ENCODE measurements around the gene EPB41L4B.

The EPB41L4B gene

DNA sequence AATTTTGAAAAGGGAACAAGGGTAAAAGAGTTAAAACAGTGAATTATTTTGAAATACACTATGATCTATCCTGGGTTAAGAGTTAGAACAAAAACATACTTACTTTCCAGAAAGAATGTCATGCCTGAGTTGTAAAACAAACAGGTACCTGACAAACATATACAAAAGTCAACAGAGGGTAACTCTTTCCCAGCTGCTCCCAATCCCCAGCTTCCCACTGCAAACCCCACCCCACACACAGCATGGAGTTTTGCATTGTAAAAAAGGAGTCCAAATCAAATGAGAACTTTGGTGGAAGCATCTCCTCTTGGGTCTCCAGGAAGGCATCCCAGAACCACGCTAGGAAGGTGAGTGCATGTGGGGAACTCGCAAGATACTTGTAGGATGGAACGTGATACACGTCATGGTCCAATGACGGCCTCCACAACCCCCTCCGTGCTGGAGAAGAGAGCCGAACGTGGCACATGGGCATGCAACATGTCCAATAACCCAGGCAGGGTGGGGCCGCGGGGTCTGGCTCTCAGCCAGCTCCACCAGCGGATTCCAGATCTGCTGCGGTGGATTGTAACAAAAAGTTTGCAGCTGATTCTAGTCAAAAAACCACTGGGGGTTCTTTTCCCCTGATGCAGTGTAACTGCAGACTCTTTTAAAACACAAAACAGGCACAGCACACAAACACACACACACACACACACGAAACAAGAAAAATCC lies 55.8 kb downstream of the EPB41L4B start:
- H3K4me3 ChIP-seq (ENCODE audit: low read depth, low read length, poor library complexity, severe bottlenecking) = no peak overlapping the region
- H4K20me1 ChIP-seq (ENCODE audit: insufficient read depth, low read length) = no peaks in the 10 kb centered on the region
- H3K27me3 ChIP-seq (ENCODE audit: insufficient read depth, low read length) = no peaks in the 10 kb centered on the region; the same call in 1 of the 2 replicates
- no peaks in the 10 kb centered on the region for H3K9me3 ChIP-seq (ENCODE audit: low read length)
- H3K36me3 ChIP-seq (ENCODE audit: insufficient read depth, low read length) = no peaks in the 10 kb centered on the region
- no peaks in the 10 kb centered on the region for H3K9me2 ChIP-seq (ENCODE audit: low read depth, low read length)
- no peak overlapping the region for H3K9ac ChIP-seq (ENCODE audit: low read length)
- no peak overlapping the region for H2AFZ ChIP-seq (ENCODE audit: low read length)
- no peak overlapping the region for H3K4me2 ChIP-seq (ENCODE audit: low read length)
- H3K4me1 ChIP-seq (ENCODE audit: insufficient read depth, low read length, severe bottlenecking) = no peaks in the 10 kb centered on the region
- H3K79me2 ChIP-seq (ENCODE audit: insufficient read depth, low read length) = no peaks in the 10 kb centered on the region
- TF ChIP-seq EZH2 (IDR thresholded peaks at IDR 0.05; ENCODE audit: borderline replicate concordance, low read length) = no peak
- TF ChIP-seq, protein P1, sequence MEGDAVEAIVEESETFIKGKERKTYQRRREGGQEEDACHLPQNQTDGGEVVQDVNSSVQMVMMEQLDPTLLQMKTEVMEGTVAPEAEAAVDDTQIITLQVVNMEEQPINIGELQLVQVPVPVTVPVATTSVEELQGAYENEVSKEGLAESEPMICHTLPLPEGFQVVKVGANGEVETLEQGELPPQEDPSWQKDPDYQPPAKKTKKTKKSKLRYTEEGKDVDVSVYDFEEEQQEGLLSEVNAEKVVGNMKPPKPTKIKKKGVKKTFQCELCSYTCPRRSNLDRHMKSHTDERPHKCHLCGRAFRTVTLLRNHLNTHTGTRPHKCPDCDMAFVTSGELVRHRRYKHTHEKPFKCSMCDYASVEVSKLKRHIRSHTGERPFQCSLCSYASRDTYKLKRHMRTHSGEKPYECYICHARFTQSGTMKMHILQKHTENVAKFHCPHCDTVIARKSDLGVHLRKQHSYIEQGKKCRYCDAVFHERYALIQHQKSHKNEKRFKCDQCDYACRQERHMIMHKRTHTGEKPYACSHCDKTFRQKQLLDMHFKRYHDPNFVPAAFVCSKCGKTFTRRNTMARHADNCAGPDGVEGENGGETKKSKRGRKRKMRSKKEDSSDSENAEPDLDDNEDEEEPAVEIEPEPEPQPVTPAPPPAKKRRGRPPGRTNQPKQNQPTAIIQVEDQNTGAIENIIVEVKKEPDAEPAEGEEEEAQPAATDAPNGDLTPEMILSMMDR (IDR thresholded peaks at IDR 0.05; ENCODE audit: low read length) = no peak
- H3K27ac ChIP-seq (ENCODE audit: low read depth, low read length, poor library complexity, severe bottlenecking) = no peak overlapping the region
- H3F3A ChIP-seq (ENCODE audit: insufficient read depth, low read length) = no peaks in the 10 kb centered on the region

DNA sequence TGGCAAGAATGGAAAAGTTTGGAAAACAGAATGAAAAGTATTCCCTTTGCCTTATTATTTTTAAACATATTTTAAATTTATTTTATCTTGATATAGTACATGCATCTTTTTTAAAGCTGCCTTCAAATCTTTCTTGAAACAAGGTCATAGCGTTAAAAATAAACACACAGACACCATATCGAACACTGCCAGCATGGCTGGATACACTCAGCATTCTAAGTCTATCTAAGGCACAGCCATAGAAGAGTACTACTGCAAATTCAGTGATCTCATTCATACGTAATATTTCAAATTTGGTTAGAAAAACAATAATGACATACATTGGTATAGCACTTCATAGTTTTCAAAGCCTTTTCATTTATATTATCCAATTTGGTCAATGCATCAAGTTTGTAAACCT lies 57.5 kb downstream of the EPB41L4B start:
- H3K79me2 ChIP-seq (ENCODE audit: insufficient read depth, low read length) = no peaks in the 10 kb centered on the region
- no peaks in the 10 kb centered on the region for H3K9me2 ChIP-seq (ENCODE audit: low read depth, low read length)
- H3K4me2 ChIP-seq (ENCODE audit: low read length) = no peak overlapping the region
- H3F3A ChIP-seq (ENCODE audit: insufficient read depth, low read length) = no peaks in the 10 kb centered on the region
- TF ChIP-seq, protein P1 (IDR thresholded peaks at IDR 0.05; ENCODE audit: low read length) = no peak
- TF ChIP-seq EZH2 (IDR thresholded peaks at IDR 0.05; ENCODE audit: borderline replicate concordance, low read length) = no peak
- no peak overlapping the region for H3K27ac ChIP-seq (ENCODE audit: low read depth, low read length, poor library complexity, severe bottlenecking)
- no peaks in the 10 kb centered on the region for H4K20me1 ChIP-seq (ENCODE audit: insufficient read depth, low read length)
- no peak overlapping the region for H3K4me3 ChIP-seq (ENCODE audit: low read depth, low read length, poor library complexity, severe bottlenecking)
- no peaks in the 10 kb centered on the region for H3K9me3 ChIP-seq (ENCODE audit: low read length)
- no peaks in the 10 kb centered on the region for H3K36me3 ChIP-seq (ENCODE audit: insufficient read depth, low read length)
- H2AFZ ChIP-seq (ENCODE audit: low read length) = no peak overlapping the region
- H3K27me3 ChIP-seq (ENCODE audit: insufficient read depth, low read length) = no peaks in the 10 kb centered on the region; the same call in 1 of the 2 replicates
- H3K9ac ChIP-seq (ENCODE audit: low read length) = no peak overlapping the region
- H3K4me1 ChIP-seq (ENCODE audit: insufficient read depth, low read length, severe bottlenecking) = no peaks in the 10 kb centered on the region

DNA sequence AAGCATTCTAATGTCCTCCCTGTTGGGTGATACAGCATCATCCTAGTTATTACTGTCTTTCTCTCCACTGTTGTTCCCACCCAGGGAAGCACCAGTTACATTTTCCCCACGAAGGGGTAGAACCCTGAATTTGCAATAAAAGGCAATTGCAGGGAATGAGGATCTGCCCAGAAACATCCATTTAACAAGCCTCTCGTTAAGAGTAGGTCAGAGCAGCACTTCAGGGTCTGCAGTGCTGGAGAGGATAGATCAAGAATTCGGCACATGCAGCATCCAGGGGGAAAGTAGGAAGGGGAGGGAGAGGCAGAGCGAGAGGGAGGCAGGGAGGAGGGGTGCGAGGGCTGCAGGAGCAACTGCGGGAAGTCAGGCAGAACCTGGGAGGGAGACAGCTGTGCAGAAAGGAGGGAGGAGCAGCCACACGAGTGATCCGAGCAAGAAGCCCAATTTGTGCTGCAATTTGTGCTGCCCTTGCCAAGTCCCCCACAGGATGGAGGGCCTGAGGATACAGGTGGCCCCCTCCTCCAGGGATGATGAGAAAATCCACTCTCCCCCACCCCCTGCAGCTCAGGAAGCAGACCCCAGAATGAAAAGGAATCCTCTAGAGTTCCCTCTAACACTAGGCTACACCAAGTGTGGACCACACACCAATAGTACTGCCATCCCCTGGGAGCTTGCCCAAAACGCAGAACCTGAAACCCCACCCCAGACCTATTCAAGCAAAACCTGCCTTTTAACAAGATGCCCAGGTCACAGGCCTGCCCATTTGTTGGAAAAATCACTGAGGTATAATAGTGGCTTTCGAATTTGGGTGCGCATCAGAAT lies 62.2 kb downstream of the EPB41L4B start:
- Histone ChIP-seq H3K9ac (ENCODE audit: low read length) (no peak overlapping the region), H3F3A (ENCODE audit: insufficient read depth, low read length) (no peaks in the 10 kb centered on the region), H3K4me3 (ENCODE audit: low read depth, low read length, poor library complexity, severe bottlenecking) (no peak overlapping the region), H3K9me3 (ENCODE audit: low read length) (no peaks in the 10 kb centered on the region), H3K79me2 (ENCODE audit: insufficient read depth, low read length) (no peaks in the 10 kb centered on the region), H3K27ac (ENCODE audit: low read depth, low read length, poor library complexity, severe bottlenecking) (no peak overlapping the region), H3K36me3 (ENCODE audit: insufficient read depth, low read length) (no peaks in the 10 kb centered on the region), H3K27me3 (ENCODE audit: insufficient read depth, low read length) (no peaks in the 10 kb centered on the region), H3K4me2 (ENCODE audit: low read length) (no peak overlapping the region), H3K9me2 (ENCODE audit: low read depth, low read length) (no peaks in the 10 kb centered on the region), H4K20me1 (ENCODE audit: insufficient read depth, low read length) (no peaks in the 10 kb centered on the region), H3K4me1 (ENCODE audit: insufficient read depth, low read length, severe bottlenecking) (no peaks in the 10 kb centered on the region), H2AFZ (ENCODE audit: low read length) (no peak overlapping the region)
- TF ChIP-seq, protein P1 (IDR thresholded peaks at IDR 0.05; ENCODE audit: low read length) = no peak
- TF ChIP-seq EZH2 (IDR thresholded peaks at IDR 0.05; ENCODE audit: borderline replicate concordance, low read length) = no peak

All from OCI-LY1 (cell line).